Left lung (tissue), 10 donors: ENCODE results near the gene PDYN. TPM values are rescaled to one million over a fixed set of nuclear protein-coding genes. Genes with fewer than 3 reads are reported as not detected.
A peak's percentile ranks its signal among the peaks of the same experiment; 100 is the strongest.

Experiments used
- ATAC-seq: fragments of 200-7000 bp; cut with Tn5 transposase; one replicate; pipeline ENCODE4 v1.9.1; 2020; ENCODE audit warnings: moderate library complexity
- DNase-seq, 4 donors: peaks; one replicate each; pipeline ENCODE4 v3.0.0-alpha.2; 2013 to 2020
- H3K27ac ChIP-seq, 2 donors: fragments of 200-600 bp; sonication (generic) in 1 of 2; one replicate each; pipeline versions ENCODE4 v1.5.0 to v1.8.0; 2020 to 2021
- H3K27me3 ChIP-seq, 2 donors: fragments of 200-600 bp; sonication (generic) in 1 of 2; one replicate each; pipeline versions ENCODE4 v1.5.0 to v1.8.0; 2020 to 2021
- H3K36me3 ChIP-seq, 2 donors: fragments of 200-600 bp; sonication (generic) in 1 of 2; one replicate each; pipeline versions ENCODE4 v1.5.0 to v1.8.0; 2020 to 2021
- H3K4me1 ChIP-seq, 2 donors: fragments of 200-600 bp; one replicate each; pipeline ENCODE4 v1.8.0; 2021
- H3K4me3 ChIP-seq, 2 donors: fragments of 200-600 bp; sonication (generic) in 1 of 2; one replicate each; pipeline versions ENCODE4 v1.5.0 to v1.8.0; 2020 to 2021; ENCODE audit warnings: mild to moderate bottlenecking in 1 of 2
- H3K9me3 ChIP-seq, 2 donors: fragments of 200-600 bp; sonication (generic) in 1 of 2; one replicate each; pipeline versions ENCODE4 v1.5.0 to v1.8.0; 2020 to 2021
- CTCF ChIP-seq, 2 donors: fragments of 200-600 bp; sonication (generic) in 1 of 2; IDR thresholded peaks; one replicate each; pipeline versions ENCODE4 v1.5.0 to v1.8.0; 2021; ENCODE audit warnings: antibody characterized with exemption in 2 of 2
- intact Hi-C, 2 donors: fragments of 100-400 bp; cut with DNase I; formaldehyde crosslinking; loops; one replicate each; pipeline versions ENCODE4 v1.11.2 to v1.14.2; 2022
- polyA plus RNA-seq, 6 donors: library from polyadenylated mRNA; unstranded; fragments of 120-200 nt; gene quantifications; one replicate each; pipeline ENCODE4 v1.2.1, GENCODE V29; 2013; ENCODE audit not compliant: insufficient read length in 6 of 6
- total RNA-seq, 2 donors: library from RNA; stranded (reverse); fragmentation: NEBNext Ultra II Directional; extraction: Animal tissue kit (Norgen Biotek cat#: 25700); gene quantifications; one replicate each; pipeline ENCODE4 v1.2.1, GENCODE V29; 2021
- donor health status: DM: no; HTN: yes; CAD: no.
- donor health status: DM: no; HTN: no; CAD: no.

The PDYN gene
- total and polyA plus RNA-seq, 8 donors = not detected

- H3K4me1 ChIP-seq = peaks cover 0 to 43% of the 10 kb centered on the region in 2 donors
- H3K4me3 ChIP-seq = no peak overlapping the region
- TF ChIP-seq CTCF (IDR thresholded peaks at IDR 0.05) = no peak
- H3K27me3 ChIP-seq = peaks cover 0 to 64% of the 10 kb centered on the region in 2 donors
- H3K36me3 ChIP-seq = peaks cover 0 to 73% of the 10 kb centered on the region in 2 donors
- intact Hi-C loops = no loop called here
- no peaks in the 10 kb centered on the region for H3K9me3 ChIP-seq
- DNase-seq = peak in 1 of 4 donors; percentile 50
- H3K27ac ChIP-seq = peak overlapping the region; percentile 6 to 26
- peak; percentile 41 for ATAC-seq
Measured at GRCh38 chr20:1933465-1933870, 60.4 kb downstream of the PDYN start.

- peak overlapping the region; percentile 6 to 26 for H3K27ac ChIP-seq
- no peak for ATAC-seq
- intact Hi-C loops = no loop called here
Measured at GRCh38 chr20:1932971-1933370, 60.9 kb downstream of the PDYN start.

GRCh38 chr20:1931830-1932229, 62.0 kb downstream of the PDYN start:
- no peak for TF ChIP-seq CTCF (IDR thresholded peaks at IDR 0.05)

More at GRCh38 chr20:1932971-1933370, 60.9 kb downstream of the PDYN start:
- Histone ChIP-seq H3K27me3 (peaks cover 0 to 68% of the 10 kb centered on the region in 2 donors), H3K36me3 (peaks cover 0 to 73% of the 10 kb centered on the region in 2 donors), H3K4me3 (no peak overlapping the region), H3K9me3 (no peaks in the 10 kb centered on the region), H3K4me1 (peaks cover 0 to 38% of the 10 kb centered on the region in 2 donors)
- TF ChIP-seq CTCF (IDR thresholded peaks at IDR 0.05) = no peak
- no peak for DNase-seq

GRCh38 chr20:1930165-1930564, 63.7 kb downstream of the PDYN start:
- no peaks in the 10 kb centered on the region for H3K9me3 ChIP-seq
- peaks cover 0 to 75% of the 10 kb centered on the region in 2 donors for H3K36me3 ChIP-seq
- no peak for TF ChIP-seq CTCF (IDR thresholded peaks at IDR 0.05)
- H3K4me3 ChIP-seq = no peak overlapping the region
- H3K4me1 ChIP-seq = peaks cover 0 to 33% of the 10 kb centered on the region in 2 donors
- ATAC-seq (no peak), DNase-seq (no peak)
- intact Hi-C loops = no loop called here
- H3K27me3 ChIP-seq = peaks cover 0 to 68% of the 10 kb centered on the region in 2 donors
- H3K27ac ChIP-seq = no peak overlapping the region

More at GRCh38 chr20:1931830-1932229, 62.0 kb downstream of the PDYN start:
- DNase-seq = no peak
- ATAC-seq = no peak
- H3K36me3 ChIP-seq = peaks cover 0 to 74% of the 10 kb centered on the region in 2 donors
- H3K9me3 ChIP-seq = no peaks in the 10 kb centered on the region
- peaks cover 0 to 39% of the 10 kb centered on the region in 2 donors for H3K4me1 ChIP-seq
- intact Hi-C loops = no loop called here
- peaks cover 0 to 75% of the 10 kb centered on the region in 2 donors for H3K27me3 ChIP-seq
- no peak overlapping the region for H3K4me3 ChIP-seq
- no peak overlapping the region for H3K27ac ChIP-seq

- no peak overlapping the region for H3K27ac ChIP-seq
- intact Hi-C loops = no loop called here
- H3K4me1 ChIP-seq = peaks cover 0 to 26% of the 10 kb centered on the region in 2 donors
- H3K36me3 ChIP-seq = peaks cover 0 to 78% of the 10 kb centered on the region in 2 donors
- no peak for ATAC-seq
- no peak for DNase-seq
- no peak for TF ChIP-seq CTCF (IDR thresholded peaks at IDR 0.05)
- H3K4me3 ChIP-seq = no peak overlapping the region
- H3K27me3 ChIP-seq = peaks cover 0 to 61% of the 10 kb centered on the region in 2 donors
- H3K9me3 ChIP-seq = no peaks in the 10 kb centered on the region
Measured at GRCh38 chr20:1929460-1929859, 64.4 kb downstream of the PDYN start.
